ENCODE measurements around the gene EYA3. TPM values are rescaled to one million over a fixed set of nuclear protein-coding genes. Genes with fewer than 3 reads are reported as not detected.

EYA3 gene
- total RNA-seq, 1 donor from 2014 or later: 16.9 TPM

GRCh38 chr1:27972141-27972540 lies 116.3 kb downstream of the EYA3 start:
- Histone ChIP-seq H3K4me3 (no peak overlapping the region), H3K4me1 (peaks cover 32% of the 10 kb centered on the region), H3K27ac (replicated peaks) (peak overlapping the region; percentile 51), H3K27me3 (ENCODE audit: low read depth) (no peaks in the 10 kb centered on the region), H3K36me3 (peaks cover 50% of the 10 kb centered on the region), H3K9me3 (replicated peaks) (no peaks in the 10 kb centered on the region)
- DNase-seq: no peak
- no peak for TF ChIP-seq CTCF (IDR thresholded peaks at IDR 0.05; ENCODE audit: borderline replicate concordance)
- intact Hi-C loops (cut with micrococcal nuclease): no loop called here

GRCh38 chr1:27971674-27972073 lies 116.7 kb downstream of the EYA3 start:
- H3K4me3 ChIP-seq: no peak overlapping the region
- no peak for TF ChIP-seq CTCF (IDR thresholded peaks at IDR 0.05; ENCODE audit: borderline replicate concordance)
- peaks cover 50% of the 10 kb centered on the region for H3K36me3 ChIP-seq
- H3K4me1 ChIP-seq: peaks cover 32% of the 10 kb centered on the region
- intact Hi-C loops (cut with micrococcal nuclease): no loop called here
- peak overlapping the region; percentile 51 for H3K27ac ChIP-seq (replicated peaks)
- DNase-seq: no peak
- H3K27me3 ChIP-seq (ENCODE audit: low read depth): no peaks in the 10 kb centered on the region
- H3K9me3 ChIP-seq (replicated peaks): no peaks in the 10 kb centered on the region

GRCh38 chr1:27970401-27970800 lies 118.0 kb downstream of the EYA3 start:
- Histone ChIP-seq H3K4me1 (peaks cover 32% of the 10 kb centered on the region), H3K27me3 (ENCODE audit: low read depth) (no peaks in the 10 kb centered on the region), H3K4me3 (no peak overlapping the region), H3K27ac (replicated peaks) (peak overlapping the region; percentile 51), H3K36me3 (peaks cover 48% of the 10 kb centered on the region), H3K9me3 (replicated peaks) (no peaks in the 10 kb centered on the region)
- intact Hi-C loops (cut with micrococcal nuclease): no loop called here
- no peak for DNase-seq
- no peak for TF ChIP-seq CTCF (IDR thresholded peaks at IDR 0.05; ENCODE audit: borderline replicate concordance)

- Histone ChIP-seq H3K9me3 (replicated peaks) (no peaks in the 10 kb centered on the region), H3K27ac (replicated peaks) (no peak overlapping the region), H3K4me3 (no peak overlapping the region), H3K36me3 (peaks cover 49% of the 10 kb centered on the region), H3K4me1 (peaks cover 32% of the 10 kb centered on the region), H3K27me3 (ENCODE audit: low read depth) (no peaks in the 10 kb centered on the region)
- intact Hi-C loops (cut with micrococcal nuclease): no loop called here
- TF ChIP-seq CTCF (IDR thresholded peaks at IDR 0.05; ENCODE audit: borderline replicate concordance): no peak
- DNase-seq: no peak
Measured at GRCh38 chr1:27968692-27969091, 119.7 kb downstream of the EYA3 start.

- Histone ChIP-seq H3K27ac (replicated peaks) (no peak overlapping the region), H3K4me1 (peaks cover 32% of the 10 kb centered on the region), H3K4me3 (no peak overlapping the region), H3K27me3 (ENCODE audit: low read depth) (no peaks in the 10 kb centered on the region), H3K9me3 (replicated peaks) (no peaks in the 10 kb centered on the region), H3K36me3 (peaks cover 49% of the 10 kb centered on the region)
- no peak for DNase-seq
- intact Hi-C loops (cut with micrococcal nuclease): no loop called here
- TF ChIP-seq CTCF (IDR thresholded peaks at IDR 0.05; ENCODE audit: borderline replicate concordance): no peak
Measured at GRCh38 chr1:27967884-27968466, 120.4 kb downstream of the EYA3 start.

Measured in left ventricle myocardium inferior (tissue), 1 donor.